Activated CD4-positive, alpha-beta T cell treated with anti-CD3 and anti-CD28 coated beads for 4 hours (primary cell): ENCODE data around the gene GRIA3.
"Not testable (repeated sequence)": the region's sequence is repeated elsewhere in the genome, so short reads cannot be mapped to it uniquely, and the experiment has no call there.

Source experiments
- DNase-seq, 2 donors: peaks; one replicate each; pipeline ENCODE4 v3.0.0-alpha.2; 2020

Gene GRIA3

GRCh38 chrX:123476611-123477219 is 292.6 kb downstream of the GRIA3 start:
- no peak for DNase-seq

- no peak for DNase-seq
Measured at GRCh38 chrX:123477673-123478072, 293.6 kb downstream of the GRIA3 start.

- DNase-seq, result no peak
Measured at GRCh38 chrX:123481913-123482851, 298.1 kb downstream of the GRIA3 start.

- no peak for DNase-seq
Measured at GRCh38 chrX:123486297-123486696, 302.2 kb downstream of the GRIA3 start.

- DNase-seq, result no peak
Measured at GRCh38 chrX:123487236-123487635, 303.2 kb downstream of the GRIA3 start.

- DNase-seq, result no peak
Measured at GRCh38 chrX:123487669-123488068, 303.6 kb downstream of the GRIA3 start.

- DNase-seq, result no peak
Measured at GRCh38 chrX:123489011-123489410, 304.9 kb downstream of the GRIA3 start.

GRCh38 chrX:123493857-123494256 is 309.8 kb downstream of the GRIA3 start:
- no peak for DNase-seq

- DNase-seq, result no peak
Measured at GRCh38 chrX:123499787-123500186, 315.7 kb downstream of the GRIA3 start.

GRCh38 chrX:123504047-123504446 is 320.0 kb downstream of the GRIA3 start:
- DNase-seq, result no peak

- DNase-seq, result no peak
Measured at GRCh38 chrX:123504630-123505270, 320.7 kb downstream of the GRIA3 start.

- no peak for DNase-seq
Measured at GRCh38 chrX:123513585-123514278, 329.7 kb downstream of the GRIA3 start.

GRCh38 chrX:123514279-123514640 is 330.2 kb downstream of the GRIA3 start:
- not testable (repeated sequence) for DNase-seq

GRCh38 chrX:123518791-123519190 is 334.7 kb downstream of the GRIA3 start:
- DNase-seq, result no peak

- no peak for DNase-seq
Measured at GRCh38 chrX:123525123-123525725, 341.1 kb downstream of the GRIA3 start.

GRCh38 chrX:123530726-123531125 is 346.6 kb downstream of the GRIA3 start:
- DNase-seq, result not testable (repeated sequence)
